ENCODE measurements around the gene FAM193B.

- TF ChIP-seq, protein P1, sequence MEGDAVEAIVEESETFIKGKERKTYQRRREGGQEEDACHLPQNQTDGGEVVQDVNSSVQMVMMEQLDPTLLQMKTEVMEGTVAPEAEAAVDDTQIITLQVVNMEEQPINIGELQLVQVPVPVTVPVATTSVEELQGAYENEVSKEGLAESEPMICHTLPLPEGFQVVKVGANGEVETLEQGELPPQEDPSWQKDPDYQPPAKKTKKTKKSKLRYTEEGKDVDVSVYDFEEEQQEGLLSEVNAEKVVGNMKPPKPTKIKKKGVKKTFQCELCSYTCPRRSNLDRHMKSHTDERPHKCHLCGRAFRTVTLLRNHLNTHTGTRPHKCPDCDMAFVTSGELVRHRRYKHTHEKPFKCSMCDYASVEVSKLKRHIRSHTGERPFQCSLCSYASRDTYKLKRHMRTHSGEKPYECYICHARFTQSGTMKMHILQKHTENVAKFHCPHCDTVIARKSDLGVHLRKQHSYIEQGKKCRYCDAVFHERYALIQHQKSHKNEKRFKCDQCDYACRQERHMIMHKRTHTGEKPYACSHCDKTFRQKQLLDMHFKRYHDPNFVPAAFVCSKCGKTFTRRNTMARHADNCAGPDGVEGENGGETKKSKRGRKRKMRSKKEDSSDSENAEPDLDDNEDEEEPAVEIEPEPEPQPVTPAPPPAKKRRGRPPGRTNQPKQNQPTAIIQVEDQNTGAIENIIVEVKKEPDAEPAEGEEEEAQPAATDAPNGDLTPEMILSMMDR (IDR thresholded peaks at IDR 0.05): no peak
- no peak for TF ChIP-seq EZH2 (IDR thresholded peaks at IDR 0.05; ENCODE audit: borderline replicate concordance, insufficient read depth, low read depth, low read length, poor library complexity, severe bottlenecking)
These were observed 71.3 kb downstream of the FAM193B start for GRCh38 chr5:177483042-177483441.
